Upper lobe of left lung (tissue), 6 donors: ENCODE data around the gene ARHGAP31. TPM values are rescaled to one million over a fixed set of nuclear protein-coding genes. Genes with fewer than 3 reads are reported as not detected.
A peak's percentile ranks its signal among the peaks of the same experiment; 100 is the strongest.

Source experiments
- ATAC-seq, 2 donors: fragments of 200-7000 bp; cut with Tn5 transposase; one replicate each; pipeline ENCODE4 v1.9.1; 2022; ENCODE audit warnings: mild to moderate bottlenecking in 2 of 2, moderate library complexity in 2 of 2; ENCODE audit not compliant: low FRiP score in 2 of 2
- DNase-seq, 2 donors: peaks; one replicate each; pipeline ENCODE4 v3.0.0-alpha.2; 2019 to 2020
- H3K27ac ChIP-seq, 4 donors: fragments of 200-600 bp; sonication (generic); one replicate each; pipeline ENCODE4 v1.5.1; 2016 to 2019
- H3K27me3 ChIP-seq, 4 donors: fragments of 200-600 bp; sonication (generic); one replicate each; pipeline ENCODE4 v1.5.1; 2017 to 2019
- H3K36me3 ChIP-seq, 4 donors: fragments of 200-600 bp; sonication (generic); one replicate each; pipeline ENCODE4 v1.5.1; 2016 to 2019
- H3K4me1 ChIP-seq, 4 donors: fragments of 200-600 bp; sonication (generic); one replicate each; pipeline ENCODE4 v1.5.1; 2018 to 2019
- H3K4me3 ChIP-seq, 4 donors: fragments of 200-600 bp; sonication (generic); one replicate each; pipeline ENCODE4 v1.5.1; 2017 to 2019; ENCODE audit warnings: mild to moderate bottlenecking in 2 of 4, moderate library complexity in 1 of 4
- H3K9me3 ChIP-seq, 4 donors: fragments of 200-600 bp; sonication (generic); one replicate each; pipeline ENCODE4 v1.5.1; 2018 to 2019
- EP300 ChIP-seq, 4 donors: sonication (generic); formaldehyde crosslinking; IDR thresholded peaks; one replicate each; pipeline ENCODE4 v1.5.1; 2017; ENCODE audit warnings: antibody characterized with exemption in 4 of 4, control low read depth in 2 of 4
- POLR2A ChIP-seq, 4 donors: fragments of 450-650 bp; IDR thresholded peaks; one replicate each; pipeline ENCODE4 v1.5.1; 2016 to 2017; ENCODE audit warnings: antibody characterized with exemption in 4 of 4, mild to moderate bottlenecking in 2 of 4
- POLR2AphosphoS5 ChIP-seq, 2 donors: sonication (generic); formaldehyde crosslinking; IDR thresholded peaks; one replicate each; pipeline ENCODE4 v1.5.1; 2017; ENCODE audit warnings: antibody characterized with exemption in 2 of 2
- WGBS, 2 donors: methylation state at CpG; one replicate each; pipeline ENCODE4 v1.1.5; 2017 to 2018; 5-methylcytosine and 5-hydroxymethylcytosine counted together
- total RNA-seq, 6 donors: library from RNA; depleted of rRNA in 4 of 6; stranded (reverse); fragments of >200 nt in 4 of 6; gene quantifications; one replicate each; pipeline versions ENCODE4 v1.1.0 to v1.2.1, GENCODE V29; 2016 to 2021
- TF ChIP-seq, protein P1 (sequence below), 6 experiments: fragments of 450-650 bp in 4 of 6; fragments of 200-600 bp in 2 of 6; sonication (generic) in 2 of 6; IDR thresholded peaks; one replicate each; pipeline ENCODE4 v1.5.1; 2016 to 2019; ENCODE audit warnings: antibody characterized with exemption in 6 of 6
- donor health status: DM: no; HTN: no; CAD: no; lungs with moderate emphysema.
- donor health status: DM: no; HTN: yes; CAD: no; lungs with severe emphysema.

The ARHGAP31 gene
- total RNA-seq, 6 donors from 2014 or later, result 47.1 to 91.0 (median 66.2) TPM

DNA sequence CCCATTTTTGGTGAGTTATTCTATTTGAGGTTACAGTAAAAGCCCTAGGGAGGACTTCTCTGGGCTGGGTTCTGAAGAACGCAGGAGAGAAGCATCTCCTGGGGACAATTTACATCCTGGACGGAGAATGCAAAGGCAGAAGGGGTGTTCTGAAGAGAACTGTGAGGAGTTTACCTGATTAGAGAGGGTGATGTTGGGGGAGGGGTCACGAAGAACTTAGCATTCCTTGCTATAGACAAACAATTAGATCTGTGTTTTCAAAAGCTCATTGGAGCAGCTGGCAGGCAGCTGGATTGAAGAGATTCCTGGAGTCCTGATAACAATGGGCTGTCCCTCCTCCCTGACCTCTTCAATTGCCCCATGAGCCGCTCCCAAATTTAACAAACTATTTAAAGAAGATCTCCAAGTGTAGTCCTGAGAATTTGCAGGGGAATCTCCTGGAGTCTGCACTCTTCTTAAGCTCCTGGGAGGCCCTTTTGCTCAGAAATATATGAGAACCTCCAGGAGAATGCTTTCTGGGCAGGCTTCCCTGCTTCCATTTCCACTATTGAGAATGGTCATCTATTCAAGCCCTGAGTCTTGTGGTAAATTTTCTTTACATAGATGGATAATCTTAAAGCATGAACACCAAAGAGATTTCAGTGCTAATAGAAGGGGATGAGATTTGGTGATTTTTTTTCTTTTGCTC lies 55.3 kb downstream of the ARHGAP31 start:
- DNase-seq (no peak), ATAC-seq (no peak)
- no peaks in the 10 kb centered on the region for H3K36me3 ChIP-seq
- TF ChIP-seq, protein P1, sequence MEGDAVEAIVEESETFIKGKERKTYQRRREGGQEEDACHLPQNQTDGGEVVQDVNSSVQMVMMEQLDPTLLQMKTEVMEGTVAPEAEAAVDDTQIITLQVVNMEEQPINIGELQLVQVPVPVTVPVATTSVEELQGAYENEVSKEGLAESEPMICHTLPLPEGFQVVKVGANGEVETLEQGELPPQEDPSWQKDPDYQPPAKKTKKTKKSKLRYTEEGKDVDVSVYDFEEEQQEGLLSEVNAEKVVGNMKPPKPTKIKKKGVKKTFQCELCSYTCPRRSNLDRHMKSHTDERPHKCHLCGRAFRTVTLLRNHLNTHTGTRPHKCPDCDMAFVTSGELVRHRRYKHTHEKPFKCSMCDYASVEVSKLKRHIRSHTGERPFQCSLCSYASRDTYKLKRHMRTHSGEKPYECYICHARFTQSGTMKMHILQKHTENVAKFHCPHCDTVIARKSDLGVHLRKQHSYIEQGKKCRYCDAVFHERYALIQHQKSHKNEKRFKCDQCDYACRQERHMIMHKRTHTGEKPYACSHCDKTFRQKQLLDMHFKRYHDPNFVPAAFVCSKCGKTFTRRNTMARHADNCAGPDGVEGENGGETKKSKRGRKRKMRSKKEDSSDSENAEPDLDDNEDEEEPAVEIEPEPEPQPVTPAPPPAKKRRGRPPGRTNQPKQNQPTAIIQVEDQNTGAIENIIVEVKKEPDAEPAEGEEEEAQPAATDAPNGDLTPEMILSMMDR (IDR thresholded peaks at IDR 0.05), result no peak
- no peak for TF ChIP-seq POLR2A (IDR thresholded peaks at IDR 0.05)
- no peak for TF ChIP-seq EP300 (IDR thresholded peaks at IDR 0.05)
- TF ChIP-seq POLR2AphosphoS5 (IDR thresholded peaks at IDR 0.05), result no peak
- peak overlapping the region in 3 of 4 donors; percentile 31 to 88 (median 77) for H3K27ac ChIP-seq
- WGBS, 2 donors, result 49 to 60% methylated on average over 4 of the region's 4 CpGs
- H3K9me3 ChIP-seq, result no peaks in the 10 kb centered on the region
- no peak overlapping the region for H3K4me3 ChIP-seq
- peaks cover 60 to 94% (median 79%) of the 10 kb centered on the region in 4 donors for H3K4me1 ChIP-seq
- no peaks in the 10 kb centered on the region for H3K27me3 ChIP-seq

DNA sequence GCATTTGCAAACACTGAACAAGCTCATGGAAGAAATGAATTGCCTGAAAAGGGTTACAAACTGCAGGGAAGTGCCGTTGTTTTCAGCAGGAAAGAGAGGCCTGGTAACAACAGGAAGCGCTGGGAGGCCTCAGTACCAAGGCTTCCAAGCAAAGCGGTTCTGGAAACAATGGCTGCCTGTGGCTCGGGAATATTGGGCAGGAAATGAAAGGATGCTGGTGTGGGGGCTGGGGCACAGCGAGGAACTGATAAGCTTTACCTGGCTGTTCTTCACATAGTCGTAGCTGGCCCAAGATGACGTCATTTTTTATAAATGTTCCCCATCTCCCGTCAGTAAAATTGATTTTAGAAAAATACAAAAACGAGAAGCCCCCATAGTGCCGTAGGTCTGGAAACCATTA lies 55.9 kb downstream of the ARHGAP31 start:
- 47 to 56% methylated on average over 10 of the region's 10 CpGs for WGBS, 2 donors
- DNase-seq, result no peak
- H3K36me3 ChIP-seq, result no peaks in the 10 kb centered on the region
- TF ChIP-seq EP300 (IDR thresholded peaks at IDR 0.05) (peak in 1 of 4 donors; percentile 7), POLR2AphosphoS5 (IDR thresholded peaks at IDR 0.05) (peak; percentile 45 to 62), POLR2A (IDR thresholded peaks at IDR 0.05) (no peak)
- TF ChIP-seq, protein P1 (IDR thresholded peaks at IDR 0.05), result no peak
- no peaks in the 10 kb centered on the region for H3K27me3 ChIP-seq
- ATAC-seq, result no peak
- peak overlapping the region; percentile 6 to 88 (median 54) for H3K27ac ChIP-seq
- H3K9me3 ChIP-seq, result no peaks in the 10 kb centered on the region
- H3K4me1 ChIP-seq, result peaks cover 59 to 88% (median 75%) of the 10 kb centered on the region in 4 donors
- H3K4me3 ChIP-seq, result no peak overlapping the region

DNA sequence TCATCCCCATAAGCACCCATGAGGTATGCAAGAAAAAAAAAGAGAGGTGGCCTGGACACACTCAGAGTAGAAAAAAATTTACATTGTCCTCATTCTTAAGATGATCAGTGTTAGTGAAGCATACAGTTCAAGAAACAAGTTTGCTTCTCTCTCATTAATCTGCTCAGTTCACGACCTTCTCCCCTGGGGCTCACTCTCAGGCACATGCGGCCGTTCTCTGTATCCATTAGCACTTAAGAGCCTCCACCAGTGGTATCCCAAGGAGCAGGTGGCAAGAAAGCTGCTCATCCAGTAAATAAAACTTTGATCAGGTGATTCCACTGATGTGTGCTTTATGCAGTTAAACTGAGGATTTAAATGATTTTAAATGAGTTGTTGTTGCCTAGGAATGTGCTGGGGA lies 57.4 kb downstream of the ARHGAP31 start:
- DNase-seq (no peak), ATAC-seq (no peak)
- Histone ChIP-seq H3K4me1 (peaks cover 44 to 77% (median 63%) of the 10 kb centered on the region in 4 donors), H3K27ac (peak overlapping the region; percentile 6 to 88 (median 54)), H3K4me3 (no peak overlapping the region), H3K9me3 (no peaks in the 10 kb centered on the region), H3K36me3 (no peaks in the 10 kb centered on the region), H3K27me3 (no peaks in the 10 kb centered on the region)
- WGBS, 2 donors, result 68 to 89% methylated on average over 3 of the region's 3 CpGs
- no peak for TF ChIP-seq EP300 (IDR thresholded peaks at IDR 0.05)
- TF ChIP-seq POLR2A (IDR thresholded peaks at IDR 0.05), result no peak
- TF ChIP-seq, protein P1 (IDR thresholded peaks at IDR 0.05), result no peak
- TF ChIP-seq POLR2AphosphoS5 (IDR thresholded peaks at IDR 0.05), result no peak

DNA sequence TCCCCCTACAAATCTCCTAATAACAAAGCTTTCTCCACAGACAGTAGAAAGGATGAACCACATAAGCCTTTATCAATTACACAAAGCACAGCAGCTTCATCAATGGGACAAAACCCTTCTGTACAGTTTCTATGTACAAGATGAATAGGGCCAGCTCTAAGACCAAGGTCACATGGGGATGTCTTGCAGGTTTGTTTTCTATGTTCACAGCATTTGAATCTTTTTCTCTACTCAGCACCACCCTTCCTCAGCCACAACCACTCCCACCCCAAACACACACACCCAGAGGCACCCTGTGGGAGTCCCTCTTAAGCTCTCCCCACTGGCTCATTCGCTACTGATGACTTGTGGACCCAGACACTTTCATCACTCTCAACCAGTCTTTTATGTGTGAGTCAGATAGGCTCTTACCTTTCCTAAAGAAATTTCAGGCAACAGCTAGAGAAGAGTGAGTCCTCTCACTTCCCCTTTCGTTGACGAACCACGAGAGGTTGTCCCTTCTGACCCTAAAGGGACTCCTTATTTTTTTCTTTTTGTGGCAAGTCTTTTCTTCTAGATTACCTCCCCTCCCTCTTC lies 57.9 kb downstream of the ARHGAP31 start:
- Histone ChIP-seq H3K9me3 (no peaks in the 10 kb centered on the region), H3K36me3 (no peaks in the 10 kb centered on the region), H3K27ac (peak overlapping the region; percentile 6 to 88 (median 64)), H3K27me3 (no peaks in the 10 kb centered on the region), H3K4me1 (peaks cover 45 to 77% (median 64%) of the 10 kb centered on the region in 4 donors), H3K4me3 (no peak overlapping the region)
- ATAC-seq, result peak; percentile 21 to 58
- no peak for TF ChIP-seq POLR2AphosphoS5 (IDR thresholded peaks at IDR 0.05)
- TF ChIP-seq EP300 (IDR thresholded peaks at IDR 0.05), result no peak
- no peak for TF ChIP-seq POLR2A (IDR thresholded peaks at IDR 0.05)
- TF ChIP-seq, protein P1 (IDR thresholded peaks at IDR 0.05), result no peak
- 39 to 55% methylated on average over 4 of the region's 4 CpGs for WGBS, 2 donors
- DNase-seq, result no peak
